Progenitor cell of endocrine pancreas (in vitro differentiated cells): ENCODE measurements around the gene XPO1. TPM values are rescaled to one million over a fixed set of nuclear protein-coding genes. Genes with fewer than 3 reads are reported as not detected.

ENCODE experiments used
- DNase-seq: peaks from one replicate; pipeline ENCODE4 v3.0.0; 2021; ENCODE audit warnings: low spot score; ENCODE audit not compliant: unreplicated experiment
- H3K27ac Mint-ChIP-seq: 2 replicates; pipeline ENCODE4 v1.8.0; 2021; ENCODE audit warnings: mild to moderate bottlenecking, moderate library complexity, mixed read lengths
- H3K27me3 Mint-ChIP-seq: 2 replicates; pipeline ENCODE4 v1.8.0; 2021; ENCODE audit warnings: mixed read lengths
- H3K36me3 Mint-ChIP-seq: 2 replicates; pipeline ENCODE4 v1.8.0; 2022; ENCODE audit warnings: mixed read lengths; ENCODE audit not compliant: insufficient read depth
- H3K4me1 Mint-ChIP-seq: 2 replicates; pipeline ENCODE4 v1.8.0; 2021; ENCODE audit warnings: low read depth, mixed read lengths
- H3K4me3 Mint-ChIP-seq: 2 replicates; pipeline ENCODE4 v1.8.0; 2021; ENCODE audit warnings: low read depth, mild to moderate bottlenecking, moderate library complexity, mixed read lengths
- H3K9me3 Mint-ChIP-seq: 2 replicates; pipeline ENCODE4 v1.8.0; 2021; ENCODE audit warnings: low read depth, mixed read lengths
- CTCF ChIP-seq: fragments of 200-600 bp; sonication (generic); IDR thresholded peaks from one replicate; pipeline ENCODE4 v1.5.0; 2021; ENCODE audit warnings: antibody characterized with exemption, mild to moderate bottlenecking; ENCODE audit not compliant: unreplicated experiment
- total RNA-seq: library from RNA; stranded (reverse); gene quantifications from 2 replicates; pipeline ENCODE4 v1.2.1, GENCODE V29; 2021

Gene XPO1
- total RNA-seq, 1 donor from 2014 or later: 236 TPM

- Mint-ChIP-seq H3K4me3 (peak overlapping the region; percentile 99), H3K27ac (peak overlapping the region; percentile 100), H3K36me3 (peaks cover 5% of the 10 kb centered on the region), H3K27me3 (no peaks in the 10 kb centered on the region), H3K9me3 (no peaks in the 10 kb centered on the region), H3K4me1 (peaks cover 27% of the 10 kb centered on the region)
- TF ChIP-seq CTCF: no peak
- DNase-seq: no peak
Measured at GRCh38 chr2:61538920-61539520, 864 bp upstream of the XPO1 start.

GRCh38 chr2:61537950-61538199 is 281 bp downstream of the XPO1 start:
- peak overlapping the region; percentile 100 for H3K27ac Mint-ChIP-seq
- peaks cover 5% of the 10 kb centered on the region for H3K36me3 Mint-ChIP-seq
- DNase-seq: no peak
- no peak for TF ChIP-seq CTCF
- no peaks in the 10 kb centered on the region for H3K27me3 Mint-ChIP-seq
- peak overlapping the region; percentile 99 for H3K4me3 Mint-ChIP-seq
- no peaks in the 10 kb centered on the region for H3K9me3 Mint-ChIP-seq
- H3K4me1 Mint-ChIP-seq: peaks cover 27% of the 10 kb centered on the region

- Mint-ChIP-seq H3K4me3 (peak overlapping the region; percentile 99), H3K4me1 (peaks cover 27% of the 10 kb centered on the region), H3K36me3 (peaks cover 6% of the 10 kb centered on the region), H3K27me3 (no peaks in the 10 kb centered on the region), H3K27ac (peak overlapping the region; percentile 100), H3K9me3 (no peaks in the 10 kb centered on the region)
- TF ChIP-seq CTCF: no peak
- peak; percentile 24 for DNase-seq
Measured at GRCh38 chr2:61537277-61537949, 743 bp downstream of the XPO1 start.

- H3K36me3 Mint-ChIP-seq: peaks cover 6% of the 10 kb centered on the region
- TF ChIP-seq CTCF: no peak
- H3K4me1 Mint-ChIP-seq: peaks cover 27% of the 10 kb centered on the region
- DNase-seq: peak; percentile 68
- peak overlapping the region; percentile 99 for H3K4me3 Mint-ChIP-seq
- H3K27ac Mint-ChIP-seq: peak overlapping the region; percentile 100
- no peaks in the 10 kb centered on the region for H3K9me3 Mint-ChIP-seq
- H3K27me3 Mint-ChIP-seq: no peaks in the 10 kb centered on the region
Measured at GRCh38 chr2:61536572-61537276, 1.4 kb downstream of the XPO1 start.

- Mint-ChIP-seq H3K4me1 (peaks cover 31% of the 10 kb centered on the region), H3K4me3 (peak overlapping the region; percentile 99), H3K27ac (peak overlapping the region; percentile 100), H3K9me3 (peaks cover 3% of the 10 kb centered on the region), H3K36me3 (peaks cover 8% of the 10 kb centered on the region), H3K27me3 (no peaks in the 10 kb centered on the region)
- DNase-seq: no peak
- no peak for TF ChIP-seq CTCF
Measured at GRCh38 chr2:61536180-61536571, 2.0 kb downstream of the XPO1 start.
